Raji (cell line): ENCODE measurements around the gene WWOX.

ENCODE experiments used
- POLR2A ChIP-seq: IDR thresholded peaks from 2 replicates; pipeline ENCODE4 v1.6.1; 2011; ENCODE audit warnings: low read depth, low read length, control low read depth; ENCODE audit not compliant: insufficient read depth

Gene WWOX

GRCh38 chr16:78218856-78219651 is 119.6 kb downstream of the WWOX start:
- no peak for TF ChIP-seq POLR2A

- TF ChIP-seq POLR2A, result no peak
Measured at GRCh38 chr16:78220571-78220970, 121.1 kb downstream of the WWOX start.

- no peak for TF ChIP-seq POLR2A
Measured at GRCh38 chr16:78221892-78222291, 122.4 kb downstream of the WWOX start.

- TF ChIP-seq POLR2A, result no peak
Measured at GRCh38 chr16:78224342-78224741, 124.9 kb downstream of the WWOX start.

- no peak for TF ChIP-seq POLR2A
Measured at GRCh38 chr16:78225919-78226318, 126.5 kb downstream of the WWOX start.

GRCh38 chr16:78227855-78228254 is 128.4 kb downstream of the WWOX start:
- no peak for TF ChIP-seq POLR2A

GRCh38 chr16:78228704-78229103 is 129.2 kb downstream of the WWOX start:
- no peak for TF ChIP-seq POLR2A

- no peak for TF ChIP-seq POLR2A
Measured at GRCh38 chr16:78230832-78231231, 131.4 kb downstream of the WWOX start.

- TF ChIP-seq POLR2A, result no peak
Measured at GRCh38 chr16:78235168-78235800, 135.8 kb downstream of the WWOX start.

GRCh38 chr16:78235876-78236275 is 136.4 kb downstream of the WWOX start:
- TF ChIP-seq POLR2A, result no peak

GRCh38 chr16:78237841-78238240 is 138.4 kb downstream of the WWOX start:
- no peak for TF ChIP-seq POLR2A

- TF ChIP-seq POLR2A, result no peak
Measured at GRCh38 chr16:78240459-78241222, 141.2 kb downstream of the WWOX start.

- no peak for TF ChIP-seq POLR2A
Measured at GRCh38 chr16:78242239-78242630, 142.8 kb downstream of the WWOX start.

- no peak for TF ChIP-seq POLR2A
Measured at GRCh38 chr16:78244131-78244895, 144.9 kb downstream of the WWOX start.

- TF ChIP-seq POLR2A, result no peak
Measured at GRCh38 chr16:78246559-78246958, 147.1 kb downstream of the WWOX start.
